BLaER1 treated with 17β-estradiol and CSF1 and Interleukin-3, amounts not matched to agents 10 nM and 100 nM (cell line): ENCODE data around the gene PANK4.

Experiments used
- H3K27ac ChIP-seq, 11 experiments: shearing (Covaris generic); formaldehyde crosslinking; 2 replicates each; pipeline ENCODE4 v1.8.1; 2022
- H3K27me3 ChIP-seq, 11 experiments: shearing (Covaris generic); formaldehyde crosslinking; 2 replicates each; pipeline ENCODE4 v1.8.1; 2022
- H3K36me3 ChIP-seq, 11 experiments: shearing (Covaris generic); formaldehyde crosslinking; 2 replicates each; pipeline ENCODE4 v1.8.1; 2022
- H3K4me1 ChIP-seq, 10 experiments: shearing (Covaris generic); formaldehyde crosslinking; 2 replicates each; pipeline ENCODE4 v1.8.1; 2022
- H3K4me2 ChIP-seq, 11 experiments: shearing (Covaris generic); formaldehyde crosslinking; 2 replicates each; pipeline ENCODE4 v1.8.1; 2022
- H3K4me3 ChIP-seq, 10 experiments: shearing (Covaris generic); formaldehyde crosslinking; 2 replicates each; pipeline ENCODE4 v1.8.1; 2022
- H3K9ac ChIP-seq, 11 experiments: shearing (Covaris generic); formaldehyde crosslinking; 2 replicates each; pipeline ENCODE4 v1.8.1; 2022
- H3K9me3 ChIP-seq, 11 experiments: shearing (Covaris generic); formaldehyde crosslinking; replicated peaks in 1 of 11; 2 replicates each; pipeline ENCODE4 v1.8.1; 2022
- H4K20me1 ChIP-seq, 11 experiments: shearing (Covaris generic); formaldehyde crosslinking; 2 replicates each; pipeline ENCODE4 v1.8.1; 2022
- Cebpa-rat ChIP-seq, 11 experiments: shearing (Covaris generic); IDR thresholded peaks; 2 replicates each; pipeline ENCODE4 v1.8.1; 2022

PANK4 gene

DNA sequence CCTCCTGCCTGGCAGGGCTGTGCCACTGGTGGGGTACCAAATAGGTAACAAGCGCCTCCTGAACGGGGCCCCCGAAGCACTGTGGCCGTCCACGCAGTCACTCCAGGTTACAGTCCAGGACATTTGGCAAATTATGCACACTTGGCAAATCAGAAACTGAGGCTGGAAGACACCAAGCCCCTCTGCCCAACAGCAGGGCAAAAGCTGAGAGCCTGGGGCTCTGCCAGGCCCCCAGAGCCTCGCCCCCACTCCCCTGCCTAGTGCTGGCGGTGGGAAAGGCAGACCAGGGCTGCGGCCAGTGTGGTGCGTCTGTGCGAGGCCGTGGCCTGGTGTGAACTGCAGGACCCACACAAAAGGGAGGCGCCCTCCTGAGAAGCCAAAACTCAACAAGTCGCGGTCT, 9.4 kb downstream of the PANK4 start:
- no peaks in the 10 kb centered on the region for H3K27me3 ChIP-seq
- peaks cover 81 to 95% (median 93%) of the 10 kb centered on the region in 11 experiments for H3K36me3 ChIP-seq
- H4K20me1 ChIP-seq, result peaks cover 56 to 97% (median 91%) of the 10 kb centered on the region in 11 experiments
- no peaks in the 10 kb centered on the region for H3K9me3 ChIP-seq
- peaks cover 0 to 58% (median 51%) of the 10 kb centered on the region in 10 experiments; a peak in 18 of 20 replicates for H3K4me1 ChIP-seq
- H3K9ac ChIP-seq, result peak overlapping the region in 4 of 11 experiments; percentile 12 to 41 (median 22); a peak in 3 of 22 replicates
- TF ChIP-seq Cebpa-rat (IDR thresholded peaks at IDR 0.05), result no peak
- H3K4me3 ChIP-seq, result no peak overlapping the region
- H3K4me2 ChIP-seq, result peak overlapping the region in 7 of 11 experiments; percentile 62 to 87 (median 77); a peak in 12 of 22 replicates
- H3K27ac ChIP-seq, result no peak overlapping the region

DNA sequence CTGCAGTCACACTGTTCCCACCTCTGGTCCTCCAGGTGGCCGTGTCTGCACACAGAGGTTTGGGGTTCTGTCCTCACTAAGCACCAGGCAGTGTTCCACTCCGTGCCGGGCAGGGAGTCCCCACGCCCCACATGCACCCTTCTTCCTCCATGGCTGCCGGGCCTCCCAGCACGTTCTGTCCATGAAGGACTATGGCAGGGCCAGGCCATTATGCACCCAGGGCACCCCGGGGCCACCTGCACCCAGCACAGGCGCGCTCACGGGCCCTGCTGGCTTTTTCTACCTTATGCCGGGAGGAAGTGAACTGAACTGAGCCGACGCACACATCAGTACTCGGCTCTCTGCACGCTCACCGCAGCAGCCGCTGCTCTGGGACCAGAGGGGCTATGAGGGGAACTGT, 10.3 kb downstream of the PANK4 start:
- Histone ChIP-seq H3K27ac (no peak overlapping the region), H4K20me1 (peaks cover 47 to 97% (median 91%) of the 10 kb centered on the region in 11 experiments), H3K4me2 (no peak overlapping the region), H3K27me3 (no peaks in the 10 kb centered on the region), H3K9me3 (no peaks in the 10 kb centered on the region), H3K36me3 (peaks cover 84 to 95% (median 94%) of the 10 kb centered on the region in 11 experiments), H3K4me1 (peaks cover 0 to 50% (median 43%) of the 10 kb centered on the region in 10 experiments; a peak in 18 of 20 replicates), H3K4me3 (no peak overlapping the region), H3K9ac (no peak overlapping the region)
- no peak for TF ChIP-seq Cebpa-rat (IDR thresholded peaks at IDR 0.05)

DNA sequence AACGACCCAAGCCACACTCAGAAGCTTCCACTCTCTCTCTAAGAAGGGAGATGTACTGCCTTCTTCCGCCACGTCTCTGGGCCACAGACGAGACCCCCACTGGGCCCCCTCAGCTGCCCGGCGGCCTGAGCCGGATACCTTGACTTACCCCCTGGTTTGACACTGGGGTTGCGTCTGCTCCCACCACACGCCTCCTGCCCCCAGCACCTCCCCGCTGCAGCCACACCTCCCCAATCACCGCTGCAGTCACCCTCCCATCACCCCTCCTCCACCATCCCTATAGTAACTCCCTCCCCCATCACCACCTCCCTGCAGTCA, 10.7 kb downstream of the PANK4 start:
- Histone ChIP-seq H3K4me2 (no peak overlapping the region), H3K27ac (no peak overlapping the region), H3K9ac (no peak overlapping the region), H3K27me3 (no peaks in the 10 kb centered on the region), H3K36me3 (peaks cover 84 to 95% (median 94%) of the 10 kb centered on the region in 11 experiments), H4K20me1 (peaks cover 43 to 97% (median 90%) of the 10 kb centered on the region in 11 experiments; a peak in 21 of 22 replicates), H3K4me3 (no peak overlapping the region), H3K4me1 (peaks cover 0 to 46% (median 39%) of the 10 kb centered on the region in 10 experiments; a peak in 18 of 20 replicates), H3K9me3 (no peaks in the 10 kb centered on the region)
- no peak for TF ChIP-seq Cebpa-rat (IDR thresholded peaks at IDR 0.05)

DNA sequence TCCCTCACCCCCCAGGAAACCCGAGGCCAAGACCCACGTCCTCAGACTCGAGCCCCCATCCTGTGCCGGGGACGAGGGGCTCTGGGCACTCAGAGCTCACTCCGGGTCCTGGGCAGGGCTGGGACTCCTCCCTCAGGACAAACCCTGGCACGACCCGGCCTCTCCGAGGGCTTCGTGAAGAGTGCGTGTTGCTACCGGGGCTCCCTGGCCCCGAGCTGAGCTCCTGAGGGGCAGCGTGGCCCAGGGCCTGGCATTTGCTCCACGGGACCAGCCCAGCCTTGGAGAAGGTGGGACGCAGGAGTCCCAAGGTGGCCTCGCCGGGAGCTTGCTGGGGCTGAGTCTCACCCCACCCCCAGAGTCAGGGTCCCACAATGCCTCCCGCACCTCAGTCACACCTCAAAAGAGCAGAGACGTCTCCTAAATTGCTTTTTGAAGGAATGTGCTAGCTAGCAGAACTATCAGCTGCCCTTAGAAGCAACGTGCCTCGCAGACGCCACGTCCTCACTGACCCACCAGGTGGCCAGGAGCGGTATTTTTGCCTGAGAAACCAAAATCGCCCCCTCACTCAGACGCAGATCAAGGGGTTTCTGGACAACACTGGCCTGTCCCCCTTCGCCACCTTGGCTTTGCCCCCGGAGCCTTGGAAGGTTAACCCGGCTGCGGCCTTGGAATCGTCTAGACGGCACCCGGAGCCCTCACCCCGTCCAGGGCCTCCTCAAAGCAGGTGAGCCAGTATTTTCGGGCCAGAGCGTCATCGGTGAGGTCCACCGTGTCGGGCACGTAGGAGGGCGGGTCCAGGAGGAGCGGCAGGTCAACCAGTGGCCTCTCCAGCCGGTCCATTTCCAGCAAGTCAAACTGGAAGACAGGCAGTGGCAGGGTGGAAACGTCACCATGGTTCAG, 11.3 kb downstream of the PANK4 start:
- H4K20me1 ChIP-seq, result peaks cover 43 to 97% (median 90%) of the 10 kb centered on the region in 11 experiments; a peak in 21 of 22 replicates
- peaks cover 87 to 97% (median 96%) of the 10 kb centered on the region in 11 experiments for H3K36me3 ChIP-seq
- no peaks in the 10 kb centered on the region for H3K9me3 ChIP-seq
- TF ChIP-seq Cebpa-rat (IDR thresholded peaks at IDR 0.05), result no peak
- no peak overlapping the region for H3K4me2 ChIP-seq
- peaks cover 0 to 41% (median 35%) of the 10 kb centered on the region in 10 experiments; a peak in 18 of 20 replicates for H3K4me1 ChIP-seq
- no peak overlapping the region for H3K9ac ChIP-seq
- no peak overlapping the region for H3K27ac ChIP-seq
- H3K4me3 ChIP-seq, result no peak overlapping the region
- no peaks in the 10 kb centered on the region for H3K27me3 ChIP-seq

DNA sequence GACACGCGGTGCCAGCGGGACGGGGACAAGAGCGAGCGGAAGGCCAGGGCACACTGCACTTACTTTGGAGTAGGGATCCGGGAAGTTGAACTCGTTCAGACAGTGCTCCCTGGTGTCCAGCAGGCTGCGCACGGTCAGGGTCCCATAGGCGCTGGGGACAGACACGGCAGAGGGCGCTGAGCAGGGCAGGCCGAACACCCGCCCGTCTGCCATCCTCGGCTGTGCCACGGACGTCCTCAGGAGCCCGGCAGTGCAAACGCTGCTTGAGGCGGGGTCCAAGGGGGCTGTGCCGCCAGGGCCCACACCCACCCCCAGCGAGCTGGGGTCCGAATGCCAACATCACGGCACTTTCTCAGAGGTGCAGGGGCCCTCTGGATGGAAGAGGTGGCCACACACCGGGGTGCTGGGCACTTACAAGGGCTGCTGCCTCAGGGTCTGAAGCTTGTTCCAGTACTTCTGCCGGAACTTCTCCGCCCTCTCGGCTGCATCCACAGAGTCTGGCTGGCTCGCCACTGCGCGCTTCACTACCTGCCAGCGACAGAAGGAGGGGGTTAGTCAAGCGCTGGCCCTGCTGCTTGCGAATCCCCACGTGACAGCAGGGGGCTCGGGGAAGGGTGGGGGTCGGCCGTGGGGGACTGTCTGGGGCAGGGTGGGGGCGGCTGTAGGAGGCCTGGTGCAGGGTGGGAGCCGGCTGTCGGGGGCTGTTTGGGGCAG, 12.3 kb downstream of the PANK4 start:
- no peak overlapping the region for H3K4me2 ChIP-seq
- H4K20me1 ChIP-seq, result peaks cover 39 to 97% (median 89%) of the 10 kb centered on the region in 11 experiments; a peak in 21 of 22 replicates
- no peaks in the 10 kb centered on the region for H3K27me3 ChIP-seq
- H3K9me3 ChIP-seq, result no peaks in the 10 kb centered on the region
- no peak overlapping the region for H3K4me3 ChIP-seq
- no peak overlapping the region for H3K9ac ChIP-seq
- no peak overlapping the region for H3K27ac ChIP-seq
- TF ChIP-seq Cebpa-rat (IDR thresholded peaks at IDR 0.05), result no peak
- peaks cover 0 to 31% (median 25%) of the 10 kb centered on the region in 10 experiments; a peak in 16 of 20 replicates for H3K4me1 ChIP-seq
- peaks cover 96 to 98% (median 97%) of the 10 kb centered on the region in 11 experiments for H3K36me3 ChIP-seq

DNA sequence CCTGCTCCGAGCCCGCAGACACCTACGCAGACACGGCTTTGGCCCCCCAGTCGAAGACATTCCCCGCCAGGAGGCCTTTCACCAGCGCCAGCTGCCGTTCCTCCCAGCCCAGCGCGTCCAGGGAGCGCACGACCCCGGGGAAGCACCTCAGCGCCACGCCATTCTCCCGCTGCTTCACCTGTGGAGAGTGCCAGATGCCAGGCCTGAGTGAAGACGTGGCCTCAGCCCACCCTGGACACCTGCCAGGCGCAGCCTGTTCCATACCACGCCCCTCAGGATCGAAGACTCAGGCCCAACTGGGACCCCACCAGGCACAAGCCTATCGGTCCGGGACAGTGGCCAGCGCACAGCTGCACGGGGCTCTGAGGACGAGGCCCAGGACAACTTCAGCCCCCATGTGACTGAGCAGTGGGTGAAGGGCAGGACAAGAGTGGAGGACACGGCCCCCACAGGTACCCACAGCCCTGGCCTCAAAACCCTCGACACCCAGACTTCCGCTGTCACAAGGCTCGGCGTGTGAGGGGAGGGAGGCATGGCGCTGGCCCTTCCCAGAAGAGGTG, 13.5 kb downstream of the PANK4 start:
- no peak for TF ChIP-seq Cebpa-rat (IDR thresholded peaks at IDR 0.05)
- peaks cover 28 to 96% (median 87%) of the 10 kb centered on the region in 11 experiments; a peak in 21 of 22 replicates for H4K20me1 ChIP-seq
- H3K27ac ChIP-seq, result no peak overlapping the region
- H3K4me2 ChIP-seq, result no peak overlapping the region
- no peak overlapping the region for H3K4me3 ChIP-seq
- H3K9me3 ChIP-seq, result no peaks in the 10 kb centered on the region
- H3K4me1 ChIP-seq, result peaks cover 0 to 20% (median 13%) of the 10 kb centered on the region in 10 experiments; a peak in 16 of 20 replicates
- H3K9ac ChIP-seq, result no peak overlapping the region
- H3K36me3 ChIP-seq, result peaks cover 96 to 98% (median 97%) of the 10 kb centered on the region in 11 experiments
- no peaks in the 10 kb centered on the region for H3K27me3 ChIP-seq

DNA sequence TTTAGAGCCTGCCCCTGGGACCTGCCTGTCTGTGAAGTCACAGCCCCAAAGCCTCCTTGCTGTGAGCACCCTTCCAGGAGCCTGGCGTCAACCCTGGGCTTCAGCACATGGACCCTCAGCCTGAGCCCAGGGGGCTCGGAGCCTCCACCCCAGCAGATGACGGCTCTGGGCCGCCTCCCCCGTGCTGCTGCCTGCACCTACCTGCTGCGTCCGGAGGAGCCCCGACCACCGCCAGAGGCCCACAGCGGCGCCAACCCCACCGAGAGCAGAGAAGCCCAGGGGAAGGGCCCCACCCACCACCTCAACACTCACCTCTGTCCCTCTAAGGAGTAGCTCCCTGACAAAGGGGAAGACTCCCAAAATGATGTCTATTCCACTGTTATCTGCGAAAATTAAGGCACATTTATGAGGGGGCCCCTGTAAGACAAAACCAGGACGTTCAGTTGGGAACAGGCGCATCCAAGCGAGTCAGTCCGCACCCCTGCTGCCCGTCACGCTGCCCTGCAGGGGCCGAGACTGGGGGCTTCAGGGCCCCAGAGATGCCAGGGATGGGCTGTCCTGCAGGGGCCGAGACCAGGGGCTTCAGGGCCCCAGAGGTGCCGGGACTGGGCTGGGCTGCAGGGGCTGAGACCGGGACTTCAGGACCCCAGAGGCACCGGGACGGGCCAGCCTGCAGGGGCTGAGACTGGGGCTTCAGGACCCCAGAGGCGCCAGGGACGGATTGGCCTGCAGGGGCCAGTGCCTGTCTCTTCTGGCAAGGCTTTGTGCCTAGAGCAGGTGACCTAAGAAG, 15.8 kb downstream of the PANK4 start:
- Histone ChIP-seq H3K9me3 (no peaks in the 10 kb centered on the region), H3K4me3 (no peak overlapping the region), H3K9ac (no peak overlapping the region), H4K20me1 (peaks cover 27 to 96% (median 87%) of the 10 kb centered on the region in 11 experiments; a peak in 21 of 22 replicates), H3K27ac (no peak overlapping the region), H3K4me1 (peaks cover 8 to 19% (median 15%) of the 10 kb centered on the region in 10 experiments; a peak in 18 of 20 replicates), H3K4me2 (no peak overlapping the region), H3K36me3 (peaks cover 73 to 86% (median 83%) of the 10 kb centered on the region in 11 experiments), H3K27me3 (no peaks in the 10 kb centered on the region)
- no peak for TF ChIP-seq Cebpa-rat (IDR thresholded peaks at IDR 0.05)

DNA sequence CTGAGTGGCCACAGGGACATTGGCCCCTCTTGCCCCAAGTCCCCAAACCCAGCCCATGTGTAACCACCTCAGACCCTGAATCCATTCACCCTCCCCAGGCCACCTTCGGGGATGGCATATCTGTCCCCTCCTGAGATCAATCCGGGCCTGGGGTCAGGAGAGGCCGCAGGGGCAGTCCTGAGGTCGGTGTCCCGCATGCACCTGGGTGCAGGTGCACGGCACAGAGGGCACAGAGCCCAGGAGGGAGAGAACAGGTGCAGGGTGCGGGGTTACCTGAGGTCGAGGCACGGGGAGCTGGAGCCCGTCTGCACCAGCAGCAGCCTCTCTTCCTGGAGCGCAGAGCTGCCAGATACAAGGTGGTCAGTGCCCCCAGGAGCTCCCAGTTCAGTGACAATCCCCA, 16.8 kb downstream of the PANK4 start:
- peaks cover 27 to 97% (median 88%) of the 10 kb centered on the region in 11 experiments; a peak in 21 of 22 replicates for H4K20me1 ChIP-seq
- no peak overlapping the region for H3K27ac ChIP-seq
- no peak overlapping the region for H3K9ac ChIP-seq
- H3K36me3 ChIP-seq, result peaks cover 64 to 76% (median 73%) of the 10 kb centered on the region in 11 experiments
- H3K4me2 ChIP-seq, result no peak overlapping the region
- no peak overlapping the region for H3K4me3 ChIP-seq
- H3K4me1 ChIP-seq, result peaks cover 10 to 25% (median 16%) of the 10 kb centered on the region in 10 experiments; a peak in 18 of 20 replicates
- H3K9me3 ChIP-seq, result no peaks in the 10 kb centered on the region
- H3K27me3 ChIP-seq, result no peaks in the 10 kb centered on the region
- TF ChIP-seq Cebpa-rat (IDR thresholded peaks at IDR 0.05), result no peak
